HepG2 (cell line): ENCODE data around the gene ODR4. TPM values are rescaled to one million over a fixed set of nuclear protein-coding genes. Genes with fewer than 3 reads are reported as not detected.
A peak's percentile ranks its signal among the peaks of the same experiment; 100 is the strongest.

Source experiments
- ATAC-seq: fragments of 200-7000 bp; cut with Tn5 transposase; 3 replicates; pipeline ENCODE4 v1.9.1; 2020; ENCODE audit warnings: mild to moderate bottlenecking, moderate library complexity
- BruUV-seq: library from RNA; stranded (reverse); fragments of 400-500 nt; replicated peaks from 2 replicates; lab custom pipeline; 2021; lab: Mats Ljungman, UMichigan
- CTCF ChIA-PET: fragments of 300-600 bp; formaldehyde crosslinking; extraction: SDS; loops from one replicate; lab custom pipeline; 2021; ENCODE audit warnings: low total read pairs, inconsistent platforms, low intra/inter-chr PET ratio; lab: Yijun Ruan, JAX
- POLR2A ChIA-PET: fragments of 350-600 bp; sonication (Branson Sonifier 250); formaldehyde crosslinking; loops from one replicate; lab custom pipeline; 2020; ENCODE audit warnings: antibody characterized with exemption, inconsistent platforms; lab: Yijun Ruan, JAX
- DNase-seq: peaks from one replicate; pipeline ENCODE4 v3.0.0-alpha.2; 2015; ENCODE audit warnings: low spot score
- FAIRE-seq: peaks from 3 replicates; lab custom pipeline; 2011; peaks lifted over from hg19 to GRCh38; lab: Jason Lieb, UNC
- H2AFZ ChIP-seq: one replicate; pipeline ENCODE4 v1.6.1; 2011; ENCODE audit warnings: low read length, inconsistent platforms
- H3K27ac ChIP-seq: fragments of 300-600 bp; 3 replicates; pipeline ENCODE4 v1.8.0; 2011; ENCODE audit warnings: mixed run types, mild to moderate bottlenecking, mixed read lengths, low read length, inconsistent platforms; ENCODE audit not compliant: insufficient read depth; ENCODE audit errors: extremely low read length
- H3K27me3 ChIP-seq, 2 experiments: fragments of 200-600 bp in 1 of 2; 2 replicates in 1 of 2; 3 replicates in 1 of 2; pipeline versions ENCODE4 v1.6.0 to v1.8.0; 2011; ENCODE audit warnings: low read length in 2 of 2, mild to moderate bottlenecking in 2 of 2, moderate library complexity in 2 of 2, inconsistent platforms in 1 of 2; ENCODE audit not compliant: insufficient read depth in 2 of 2, control insufficient read depth in 1 of 2
- H3K36me3 ChIP-seq, 2 experiments: fragments of 200-600 bp in 1 of 2; replicated peaks in 1 of 2; 2 replicates in 1 of 2; 3 replicates in 1 of 2; pipeline versions ENCODE4 v1.5.1 to v1.8.0; 2011; ENCODE audit warnings: low read length in 2 of 2, inconsistent platforms in 1 of 2; ENCODE audit not compliant: insufficient read depth in 2 of 2, control insufficient read depth in 1 of 2
- H3K4me1 ChIP-seq: 2 replicates; pipeline ENCODE4 v1.5.1; 2012; ENCODE audit warnings: low read length, inconsistent platforms; ENCODE audit not compliant: insufficient read depth
- H3K4me2 ChIP-seq: 2 replicates; pipeline ENCODE4 v1.6.0; 2011; ENCODE audit warnings: low read depth, low read length, inconsistent platforms
- H3K4me3 ChIP-seq, 3 experiments: fragments of 200-600 bp in 1 of 3; sonication (generic), shearing (Covaris generic) in 1 of 3; replicated peaks in 1 of 3; 2 replicates each; pipeline ENCODE4 v1.5.1; 2011 to 2016; ENCODE audit warnings: low read length in 3 of 3, inconsistent platforms in 2 of 3, low read depth in 2 of 3, mild to moderate bottlenecking in 2 of 3, control low read depth in 1 of 3, mixed read lengths in 1 of 3; ENCODE audit not compliant: insufficient read depth in 1 of 3
- H3K79me2 ChIP-seq: one replicate; pipeline ENCODE4 v1.6.1; 2011; ENCODE audit warnings: low read length, inconsistent platforms; ENCODE audit not compliant: insufficient read depth
- H3K9ac ChIP-seq: 2 replicates; pipeline ENCODE4 v1.6.0; 2011; ENCODE audit warnings: mild to moderate bottlenecking, low read depth, low read length, inconsistent platforms; ENCODE audit not compliant: insufficient read depth
- H3K9me3 ChIP-seq: 2 replicates; pipeline ENCODE4 v1.5.1; 2012; ENCODE audit warnings: mild to moderate bottlenecking, low read length
- H4K20me1 ChIP-seq: 2 replicates; pipeline ENCODE4 v1.6.0; 2011; ENCODE audit warnings: inconsistent platforms, mild to moderate bottlenecking, low read length, moderate library complexity; ENCODE audit not compliant: insufficient read depth
- CEBPB ChIP-seq: IDR thresholded peaks from 2 replicates; pipeline ENCODE4 v1.6.1; 2011; ENCODE audit warnings: low read depth, low read length, improper control_type of control experiment, borderline replicate concordance
- PHF8 ChIP-seq: sonication (generic); formaldehyde crosslinking; IDR thresholded peaks from 2 replicates; pipeline ENCODE4 v1.5.0; 2020; ENCODE audit warnings: missing genetic modification reagents
- ZNF280B ChIP-seq: sonication (generic); formaldehyde crosslinking; IDR thresholded peaks from 2 replicates; pipeline ENCODE4 v1.5.0; 2020; ENCODE audit warnings: missing genetic modification reagents, mild to moderate bottlenecking, borderline replicate concordance
- WGBS: methylation state at CpG from one replicate; pipeline ENCODE4 v1.1.6; 2017; ENCODE audit warnings: low lambda C conversion rate; 5-methylcytosine and 5-hydroxymethylcytosine counted together
- in situ Hi-C: cut with HindIII; loops from 2 replicates; pipeline ENCODE4 v1.10.0; 2017; ENCODE audit warnings: low pct_unique_long_range_greater_than_20kb; ENCODE audit not compliant: extremely low pct_ligation_motif_present
- intact Hi-C: fragments of 100-400 bp; cut with micrococcal nuclease; formaldehyde crosslinking; loops from one replicate; pipeline ENCODE4 v1.10.0; 2022; ENCODE audit not compliant: unreplicated experiment
- polyA plus RNA-seq, 8 experiments: library from polyadenylated mRNA; depleted of rRNA in 3 of 8; stranded (reverse) in 7 of 8; unstranded in 1 of 8; fragments of >200 nt; fragmentation: Illumina TruSeq in 4 of 8; extraction: Trizol in 4 of 8; gene quantifications; 2 replicates each; pipeline versions ENCODE4 v1.2.1 to v1.2.3, GENCODE V29; 2011 to 2016; ENCODE audit warnings: low read depth in 4 of 8, missing spikeins in 1 of 8, mixed read lengths in 1 of 8; ENCODE audit not compliant: insufficient read depth in 1 of 8
- total RNA-seq, 5 experiments: library from RNA; depleted of rRNA; stranded (reverse); fragments of >200 nt; fragmentation: Illumina TruSeq; extraction: Trizol; gene quantifications; 2 replicates each; pipeline ENCODE4 v1.2.3, GENCODE V29; 2016; ENCODE audit warnings: low read depth in 1 of 5

Gene ODR4
- total and polyA plus RNA-seq, 2 of the 13 experiments (the other 11 are each of a cell fraction or from before 2014, with no cell fraction given) = 16.3 to 22.0 TPM

- Histone ChIP-seq H3K4me2 (no peak overlapping the region), H3K79me2 (no peaks in the 10 kb centered on the region), H3K9ac (no peak overlapping the region), H3K36me3 (no peaks in the 10 kb centered on the region), H3K27me3 (no peaks in the 10 kb centered on the region; a peak in 1 of 5 replicates), H2AFZ (no peak overlapping the region), H3K27ac (no peak overlapping the region), H3K4me1 (no peaks in the 10 kb centered on the region), H3K9me3 (no peaks in the 10 kb centered on the region), H4K20me1 (no peaks in the 10 kb centered on the region), H3K4me3 (no peak overlapping the region)
- CTCF ChIA-PET = no interaction called here
- 36% methylated on average over 1 of the region's 1 CpG for WGBS
- in situ Hi-C loops = no loop called here
- DNase-seq = no peak
- POLR2A ChIA-PET = no interaction called here
- intact Hi-C loops = no loop called here
- no peak for FAIRE-seq
- 0 out of 2 replicates have a peak, but pooled peaks have one; percentile 1 for TF ChIP-seq CEBPB
- TF ChIP-seq PHF8 = no peak
- no TSS peak for BruUV-seq
- no peak for ATAC-seq
Measured at GRCh38 chr1:186435336-186435735, 59.7 kb downstream of the ODR4 start.

GRCh38 chr1:186438567-186438966 lies 62.9 kb downstream of the ODR4 start:
- no peak overlapping the region for H3K27ac ChIP-seq
- no peaks in the 10 kb centered on the region for H3K36me3 ChIP-seq
- no peaks in the 10 kb centered on the region for H3K9me3 ChIP-seq
- FAIRE-seq = no peak
- H3K4me3 ChIP-seq = no peak overlapping the region
- in situ Hi-C loops = no loop called here
- no peak overlapping the region for H3K9ac ChIP-seq
- POLR2A ChIA-PET = no interaction called here
- H3K79me2 ChIP-seq = no peaks in the 10 kb centered on the region
- CTCF ChIA-PET = no interaction called here
- no peaks in the 10 kb centered on the region for H3K27me3 ChIP-seq
- H2AFZ ChIP-seq = no peak overlapping the region
- no peaks in the 10 kb centered on the region for H4K20me1 ChIP-seq
- intact Hi-C loops = no loop called here
- 70% methylated on average over 5 of the region's 5 CpGs for WGBS
- no TSS peak for BruUV-seq
- H3K4me2 ChIP-seq = no peak overlapping the region
- no peak for ATAC-seq
- no peak for TF ChIP-seq ZNF280B
- no peak for DNase-seq
- H3K4me1 ChIP-seq = no peaks in the 10 kb centered on the region
